Measurements from ENCODE around the gene DCDC1. TPM values are rescaled to one million over a fixed set of nuclear protein-coding genes. Genes with fewer than 3 reads are reported as not detected.

Gene DCDC1
- total RNA-seq, 1 donor from 2014 or later = not detected

DNA sequence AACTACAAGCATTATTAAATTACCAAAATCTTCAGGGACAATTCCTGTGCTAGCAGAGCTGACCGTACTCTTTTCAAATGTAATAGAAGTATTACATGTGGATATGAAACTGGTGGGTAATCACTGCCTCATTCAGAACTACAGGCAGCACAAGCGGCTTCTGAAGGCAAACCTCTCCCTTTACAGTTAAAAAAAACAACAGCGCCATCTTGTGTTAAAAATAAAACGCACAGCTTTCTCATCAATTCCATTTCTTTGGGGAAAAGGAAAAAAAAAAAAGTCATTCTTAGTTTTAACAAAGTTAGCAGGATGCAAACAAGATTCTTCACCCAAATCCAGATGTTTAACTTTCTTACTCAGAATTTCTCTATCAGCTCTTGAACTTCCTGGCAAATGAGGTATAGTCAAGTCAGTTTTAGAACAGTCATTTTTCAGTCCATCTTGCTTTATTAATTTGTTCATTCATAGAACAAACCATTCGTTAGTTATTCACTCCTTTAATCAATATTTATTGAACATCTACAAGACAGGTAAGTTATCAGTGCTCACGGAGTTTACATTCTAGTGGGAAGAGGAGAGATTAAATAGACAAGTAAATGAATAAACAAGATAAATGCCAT is 451.6 kb downstream of the DCDC1 start:
- DNase-seq (ENCODE audit: low spot score in 2 of 2) = no peak
- Histone ChIP-seq H3K4me3 (no peak overlapping the region), H3K36me3 (no peaks in the 10 kb centered on the region), H3K4me1 (no peaks in the 10 kb centered on the region), H3K27me3 (no peaks in the 10 kb centered on the region), H3K9me3 (no peaks in the 10 kb centered on the region), H3K27ac (no peak overlapping the region)
- intact Hi-C loops (cut with DNase I) = loop anchor here (5.0 kb wide), 2 partner anchors 571 to 1486 kb away; no protein-coding TSS in a partner anchor
- TF ChIP-seq, protein P1, sequence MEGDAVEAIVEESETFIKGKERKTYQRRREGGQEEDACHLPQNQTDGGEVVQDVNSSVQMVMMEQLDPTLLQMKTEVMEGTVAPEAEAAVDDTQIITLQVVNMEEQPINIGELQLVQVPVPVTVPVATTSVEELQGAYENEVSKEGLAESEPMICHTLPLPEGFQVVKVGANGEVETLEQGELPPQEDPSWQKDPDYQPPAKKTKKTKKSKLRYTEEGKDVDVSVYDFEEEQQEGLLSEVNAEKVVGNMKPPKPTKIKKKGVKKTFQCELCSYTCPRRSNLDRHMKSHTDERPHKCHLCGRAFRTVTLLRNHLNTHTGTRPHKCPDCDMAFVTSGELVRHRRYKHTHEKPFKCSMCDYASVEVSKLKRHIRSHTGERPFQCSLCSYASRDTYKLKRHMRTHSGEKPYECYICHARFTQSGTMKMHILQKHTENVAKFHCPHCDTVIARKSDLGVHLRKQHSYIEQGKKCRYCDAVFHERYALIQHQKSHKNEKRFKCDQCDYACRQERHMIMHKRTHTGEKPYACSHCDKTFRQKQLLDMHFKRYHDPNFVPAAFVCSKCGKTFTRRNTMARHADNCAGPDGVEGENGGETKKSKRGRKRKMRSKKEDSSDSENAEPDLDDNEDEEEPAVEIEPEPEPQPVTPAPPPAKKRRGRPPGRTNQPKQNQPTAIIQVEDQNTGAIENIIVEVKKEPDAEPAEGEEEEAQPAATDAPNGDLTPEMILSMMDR (IDR thresholded peaks at IDR 0.05) = peak; percentile 43 to 80 (median 58)

DNA sequence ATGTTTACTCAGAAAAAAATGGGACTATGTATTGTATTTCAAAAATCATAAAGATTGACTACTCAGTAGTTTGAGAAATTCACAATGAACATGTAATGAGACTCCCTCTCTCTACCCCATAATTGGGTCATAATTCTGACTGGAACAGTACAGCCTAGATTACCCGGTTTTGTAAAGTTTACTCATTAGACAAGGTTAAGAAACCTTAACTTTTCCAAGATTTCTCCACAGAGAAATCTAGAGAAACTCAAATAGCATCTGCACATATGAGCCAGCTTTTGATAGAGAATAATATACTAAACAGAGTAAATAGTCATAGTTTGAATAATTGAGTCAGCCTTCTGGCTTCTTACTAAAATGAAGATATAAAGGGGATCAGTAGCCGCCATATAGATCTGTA is 452.3 kb downstream of the DCDC1 start:
- H3K9me3 ChIP-seq = no peaks in the 10 kb centered on the region
- no peaks in the 10 kb centered on the region for H3K36me3 ChIP-seq
- intact Hi-C loops (cut with DNase I) = loop anchor here (5.0 kb wide), 2 partner anchors 570 to 1485 kb away; no protein-coding TSS in a partner anchor
- H3K4me3 ChIP-seq = no peak overlapping the region
- TF ChIP-seq, protein P1 (IDR thresholded peaks at IDR 0.05) = no peak
- H3K27ac ChIP-seq = no peak overlapping the region
- no peaks in the 10 kb centered on the region for H3K27me3 ChIP-seq
- DNase-seq (ENCODE audit: low spot score in 2 of 2) = no peak
- no peaks in the 10 kb centered on the region for H3K4me1 ChIP-seq

- no peaks in the 10 kb centered on the region for H3K9me3 ChIP-seq
- H3K27ac ChIP-seq = no peak overlapping the region
- DNase-seq (ENCODE audit: low spot score in 2 of 2) = no peak
- TF ChIP-seq, protein P1 (IDR thresholded peaks at IDR 0.05) = no peak
- H3K4me3 ChIP-seq = no peak overlapping the region
- intact Hi-C loops (cut with DNase I) = loop anchor here (5.0 kb wide), 2 partner anchors 569 to 1484 kb away; no protein-coding TSS in a partner anchor
- no peaks in the 10 kb centered on the region for H3K27me3 ChIP-seq
- H3K36me3 ChIP-seq = no peaks in the 10 kb centered on the region
- H3K4me1 ChIP-seq = no peaks in the 10 kb centered on the region
These were observed 452.8 kb downstream of the DCDC1 start for GRCh38 chr11:30916764-30917163.

DNA sequence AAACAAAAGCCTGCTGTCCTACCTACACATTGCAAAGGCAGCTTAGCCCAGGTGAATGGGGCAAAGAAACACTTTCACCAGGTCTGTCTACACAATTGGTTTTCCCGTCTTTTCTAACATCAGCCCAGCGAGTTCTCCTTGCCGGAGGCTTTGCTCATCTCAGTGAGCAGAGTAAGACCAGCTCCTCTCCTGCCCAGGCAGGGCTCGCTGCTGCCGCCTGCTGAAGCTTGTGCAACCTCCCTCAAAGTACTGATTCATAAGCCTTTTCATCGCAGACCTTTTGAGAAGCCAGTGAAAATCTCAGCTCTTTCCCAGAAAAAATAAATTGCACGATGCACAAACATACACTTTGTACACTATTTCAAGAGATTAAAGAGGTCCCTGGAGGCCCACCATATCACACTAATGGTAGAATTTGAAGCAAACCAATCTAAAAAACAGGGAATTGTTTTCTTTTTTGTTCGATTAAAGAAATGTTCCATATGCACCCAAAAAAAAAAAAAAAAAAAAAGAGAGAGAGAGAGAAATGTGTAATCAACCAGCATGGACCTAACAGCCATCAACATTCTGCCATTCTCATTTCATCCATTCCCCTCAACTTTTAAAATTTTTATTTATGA is 455.3 kb downstream of the DCDC1 start:
- peak in 1 of 2 donors; percentile 68 for DNase-seq (ENCODE audit: low spot score in 2 of 2)
- H3K9me3 ChIP-seq = no peaks in the 10 kb centered on the region

DNA sequence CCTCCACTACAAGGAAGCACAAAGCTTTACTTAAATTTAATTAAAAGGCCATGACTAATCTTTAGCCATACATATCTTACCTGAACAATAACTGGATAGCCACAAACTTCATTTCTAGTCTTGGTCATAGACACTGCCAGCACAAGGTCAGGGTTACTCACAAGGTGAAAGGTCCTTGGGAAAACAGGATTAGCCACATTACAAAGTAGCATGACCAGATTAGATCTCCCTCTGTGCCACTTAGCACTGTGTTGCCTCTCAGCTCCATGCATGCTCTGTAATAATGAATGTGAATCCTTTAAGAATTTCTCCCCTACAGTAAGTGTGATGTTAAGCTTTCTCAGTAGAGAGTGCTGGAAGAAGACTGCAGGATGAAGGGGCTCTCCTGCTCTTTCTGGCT is 458.3 kb downstream of the DCDC1 start:
- Histone ChIP-seq H3K27ac (no peak overlapping the region), H3K9me3 (no peaks in the 10 kb centered on the region), H3K4me1 (no peaks in the 10 kb centered on the region), H3K4me3 (no peak overlapping the region), H3K36me3 (no peaks in the 10 kb centered on the region), H3K27me3 (no peaks in the 10 kb centered on the region)
- intact Hi-C loops (cut with DNase I) = no loop called here
- DNase-seq (ENCODE audit: low spot score in 2 of 2) = no peak
- TF ChIP-seq, protein P1 (IDR thresholded peaks at IDR 0.05) = no peak

More for the DNA sequence above, 455.3 kb downstream of the DCDC1 start:
- H3K4me1 ChIP-seq = no peaks in the 10 kb centered on the region
- H3K27me3 ChIP-seq = no peaks in the 10 kb centered on the region
- no peak overlapping the region for H3K27ac ChIP-seq
- TF ChIP-seq, protein P1 (IDR thresholded peaks at IDR 0.05) = peak in 2 of 3 experiments; percentile 62 to 77
- no peak overlapping the region for H3K4me3 ChIP-seq
- intact Hi-C loops (cut with DNase I) = no loop called here
- no peaks in the 10 kb centered on the region for H3K36me3 ChIP-seq
